EL (cell line): ENCODE results near the gene SELENON.
A peak's percentile ranks its signal among the peaks of the same experiment; 100 is the strongest.
"Not testable (repeated sequence)": the region's sequence is repeated elsewhere in the genome, so short reads cannot be mapped to it uniquely, and the experiment has no call there.

Experiments
- DNase-seq: peaks from one replicate; pipeline ENCODE4 v3.0.0-alpha.2; 2016

Gene SELENON

GRCh38 chr1:25832336-25833037 lies 32.5 kb downstream of the SELENON start:
- peak; percentile 49 for DNase-seq

DNA sequence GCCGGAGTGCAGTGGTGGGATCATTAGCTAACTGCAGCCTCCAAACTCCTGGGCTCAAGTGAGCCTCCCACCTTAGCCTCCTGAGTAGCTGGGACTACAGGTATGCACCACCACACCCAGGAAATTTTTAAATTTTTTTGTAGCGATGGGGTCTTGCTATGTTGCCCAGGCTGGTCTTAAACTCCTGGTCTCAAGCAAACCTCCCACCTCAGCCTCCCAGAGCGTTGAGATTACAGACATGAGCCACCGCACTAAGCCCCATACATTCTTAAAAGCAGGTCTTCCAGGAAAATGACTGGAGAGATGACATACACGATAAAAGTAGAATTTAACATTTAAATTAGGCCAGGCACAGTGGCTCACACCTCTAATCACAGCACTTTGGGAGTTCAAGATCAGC lies 33.2 kb downstream of the SELENON start:
- no peak for DNase-seq

DNA sequence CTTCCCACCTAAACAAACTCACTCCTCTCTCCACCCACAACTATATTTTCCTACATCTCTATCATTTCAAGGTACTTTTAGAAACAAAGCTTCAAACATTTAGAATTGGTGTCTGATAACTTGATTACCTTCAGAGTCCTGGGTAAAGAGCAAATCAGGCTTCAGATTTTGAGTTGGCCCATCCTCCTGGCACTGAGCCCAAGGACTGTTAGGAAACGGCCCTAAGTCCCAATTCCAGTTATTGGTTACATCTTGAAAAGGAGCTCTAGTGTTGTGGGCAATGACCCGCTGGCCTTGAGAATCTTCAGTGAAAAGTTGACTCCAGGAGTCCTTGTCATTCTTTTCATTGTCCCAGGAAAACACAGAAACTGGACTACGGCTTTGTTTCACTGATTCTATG lies 34.9 kb downstream of the SELENON start:
- DNase-seq = no peak

DNA sequence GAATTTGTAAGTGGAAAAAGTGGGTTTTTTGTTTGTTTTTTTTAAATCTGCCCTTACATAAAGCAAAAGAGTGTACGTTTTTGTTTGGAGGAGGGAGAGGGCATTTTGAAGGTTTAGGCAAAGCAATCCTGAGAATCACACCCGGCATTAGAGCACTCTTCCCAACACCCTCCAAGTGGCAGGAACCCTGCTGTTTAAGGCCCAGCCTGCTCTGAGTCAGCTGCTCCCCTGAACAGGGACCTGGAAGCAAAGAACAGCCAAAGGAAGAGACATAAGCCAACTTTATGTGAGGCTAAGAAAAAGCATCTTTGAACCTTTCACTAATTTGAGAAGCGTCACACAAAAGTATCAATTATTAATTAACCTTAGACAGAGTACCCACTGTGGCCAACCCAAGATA lies 36.7 kb downstream of the SELENON start:
- DNase-seq = no peak

DNA sequence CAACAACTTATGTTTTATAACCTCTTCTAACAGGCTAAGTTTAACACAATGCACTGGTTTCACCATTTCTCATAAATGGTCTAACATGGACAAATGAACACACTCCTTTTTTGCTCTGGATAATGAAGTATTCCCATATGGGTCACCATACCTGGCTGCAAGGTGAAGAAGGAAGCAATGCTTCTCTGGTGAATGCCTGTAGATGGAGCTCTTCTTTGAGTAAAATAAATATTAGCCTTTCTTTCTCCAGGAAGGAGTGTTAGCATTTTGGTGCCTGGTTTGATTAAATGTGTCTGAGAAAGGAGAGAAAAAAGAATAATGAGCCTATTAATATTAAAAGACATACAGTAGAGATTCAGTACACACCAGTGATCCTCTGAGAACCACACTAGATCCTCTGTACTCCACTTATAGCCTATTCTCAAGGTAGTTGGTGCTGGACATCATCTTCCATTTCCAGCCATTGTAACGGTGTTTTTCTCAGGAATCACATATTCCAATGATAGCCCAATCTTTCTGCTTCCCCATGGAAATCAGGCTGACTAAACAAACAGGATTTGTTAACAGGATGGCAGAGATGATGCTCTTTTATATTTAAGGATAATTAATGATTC lies 37.4 kb downstream of the SELENON start:
- DNase-seq = no peak

DNA sequence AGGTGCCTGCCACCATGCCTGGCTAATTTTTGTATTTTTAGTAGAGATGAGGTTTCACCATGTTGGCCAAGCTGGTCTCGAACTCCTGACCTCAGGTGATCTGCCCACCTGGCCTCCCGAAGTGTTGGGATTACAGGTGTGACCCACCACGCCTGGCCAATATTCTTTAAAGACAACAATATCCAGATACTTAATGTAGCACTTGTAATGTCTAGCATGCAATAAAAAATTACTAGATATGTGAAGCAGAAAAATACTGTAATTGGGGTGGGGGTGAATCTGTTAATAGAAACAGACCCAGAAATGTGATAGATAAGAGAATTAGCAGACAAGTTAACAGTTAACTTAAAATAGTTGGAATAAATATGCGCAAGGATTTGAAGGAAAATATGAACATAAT lies 39.8 kb downstream of the SELENON start:
- DNase-seq = not testable (repeated sequence)

DNA sequence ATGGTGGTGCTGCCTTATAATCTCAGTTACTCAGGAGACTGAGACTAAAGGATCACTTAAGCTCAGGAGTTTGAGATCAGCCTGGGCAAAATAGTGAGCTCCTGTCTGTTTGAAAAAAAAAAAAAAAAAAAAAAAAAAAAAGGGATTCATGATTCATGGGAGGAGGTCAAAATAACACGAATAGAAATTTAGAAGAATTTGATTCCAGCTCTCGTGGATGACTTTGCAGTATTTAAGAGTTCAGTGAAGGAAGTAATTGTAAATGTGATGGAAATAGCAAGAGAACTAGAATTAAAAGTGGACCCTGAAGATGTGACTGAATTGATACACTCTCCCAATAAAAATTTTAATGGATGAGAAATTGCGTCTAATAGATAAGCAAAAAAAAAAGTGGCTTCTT lies 43.5 kb downstream of the SELENON start:
- no peak for DNase-seq

- DNase-seq = no peak
These were observed 44.7 kb downstream of the SELENON start for GRCh38 chr1:25844536-25845337.

DNA sequence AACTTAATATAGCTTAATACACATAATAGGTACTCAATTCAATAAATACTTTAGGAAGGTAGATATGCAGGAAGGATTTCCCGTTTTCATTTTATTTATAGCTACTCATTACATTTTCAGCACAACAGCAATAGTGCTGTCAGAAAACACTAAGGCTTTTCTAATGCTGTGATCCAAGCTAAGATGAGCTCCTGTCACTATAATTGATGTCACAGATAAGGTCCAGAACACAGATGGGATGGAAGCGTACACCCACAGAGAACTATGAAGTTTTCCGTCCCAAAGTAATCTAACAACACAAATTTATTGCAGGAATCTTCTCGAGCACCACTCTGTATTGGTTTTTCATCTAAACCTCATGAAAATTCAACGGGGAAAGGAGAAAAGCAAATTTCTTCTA lies 45.7 kb downstream of the SELENON start:
- no peak for DNase-seq

- no peak for DNase-seq
These were observed 47.9 kb downstream of the SELENON start for GRCh38 chr1:25847929-25848328.

- DNase-seq = peak; percentile 21
These were observed 48.5 kb downstream of the SELENON start for GRCh38 chr1:25848531-25848930.

DNA sequence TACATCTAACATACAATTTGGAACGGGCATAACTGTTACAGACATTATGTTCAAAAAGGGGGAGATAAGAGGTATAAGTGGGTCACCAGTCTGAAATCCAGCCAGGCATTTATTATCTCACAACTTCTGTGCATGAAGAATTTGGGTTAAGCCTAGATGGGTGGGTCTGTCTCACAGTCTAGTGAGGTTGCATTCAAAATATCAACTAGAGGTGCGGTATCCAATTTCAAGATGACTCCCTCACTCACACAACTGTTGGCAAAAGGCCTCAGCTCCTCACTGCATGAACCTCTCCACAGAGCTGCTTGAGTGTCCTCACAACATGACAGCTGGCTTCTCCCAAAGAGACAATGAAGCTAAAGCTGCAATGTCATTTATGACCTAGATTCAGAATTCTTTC lies 54.6 kb downstream of the SELENON start:
- DNase-seq = no peak

- no peak for DNase-seq
These were observed 56.9 kb downstream of the SELENON start for GRCh38 chr1:25856856-25857255.

DNA sequence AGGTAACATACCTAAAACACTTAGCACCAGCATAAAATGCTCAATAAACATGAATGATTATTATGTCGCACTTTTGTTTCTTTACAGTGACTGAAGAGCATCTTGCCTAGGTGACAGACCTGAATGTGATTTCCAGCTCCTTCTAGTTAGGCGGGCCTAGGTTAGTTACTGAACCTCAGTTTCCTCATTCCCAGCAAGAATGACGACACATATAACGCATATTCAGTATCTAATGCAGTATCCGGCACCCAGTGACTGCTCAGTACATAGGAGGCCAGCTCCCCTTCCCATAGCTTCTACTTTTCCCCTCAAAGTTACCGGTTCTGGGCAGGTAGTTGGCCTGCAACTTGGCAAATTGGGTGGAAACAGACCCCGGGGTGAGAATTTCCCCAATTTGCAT lies 58.5 kb downstream of the SELENON start:
- DNase-seq = peak; percentile 23

DNA sequence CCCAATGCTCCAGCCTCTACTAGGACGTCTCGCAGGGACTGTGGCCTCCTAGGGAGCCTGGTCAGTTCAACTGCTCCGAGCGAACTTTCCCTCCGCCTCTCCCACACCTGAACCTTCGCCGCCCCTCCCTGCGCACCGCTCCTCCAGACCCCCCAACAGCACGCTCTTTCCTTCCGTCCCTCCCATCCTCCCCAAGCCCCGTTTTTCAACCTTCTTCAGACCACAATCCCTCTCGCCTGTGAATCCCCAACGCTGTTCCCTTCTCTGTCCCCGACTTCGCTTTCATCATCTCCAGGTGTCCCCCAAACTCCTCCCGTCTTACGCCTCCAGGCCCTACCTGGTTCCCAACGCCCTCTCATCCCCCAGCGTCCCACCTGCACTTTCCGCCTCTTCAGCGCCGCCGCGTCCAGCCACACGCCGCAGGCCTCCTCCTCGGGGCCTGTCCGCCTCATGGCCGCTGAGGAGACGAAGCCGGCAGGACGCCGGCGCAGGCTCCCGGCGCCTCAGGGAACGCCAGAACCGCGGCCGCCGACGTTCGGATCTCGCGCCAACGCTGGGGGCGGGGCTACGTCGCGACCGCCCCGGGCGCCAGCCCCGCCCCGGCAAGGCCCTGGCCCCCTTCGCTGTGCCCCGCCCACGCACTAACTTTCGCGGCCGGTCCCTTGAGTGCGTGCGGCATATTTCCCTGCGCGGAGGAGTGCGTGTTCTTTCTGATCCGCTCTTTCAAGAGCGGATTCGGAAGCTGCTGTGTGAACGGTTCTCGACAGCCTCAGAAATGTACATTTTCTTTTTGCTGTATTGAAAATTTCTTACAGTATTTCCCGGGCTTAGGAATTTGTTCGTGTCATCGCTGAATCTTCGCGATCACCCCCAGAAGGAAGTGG lies 59.2 kb downstream of the SELENON start, which contains the start of gene AUNIP:
AUNIP (minus strand) TSS at position 552 of the 884 bp plus-strand sequence; CDS start at position 452, 100 bp downstream.
- peak; percentile 91 for DNase-seq

- no peak for DNase-seq
These were observed 61.6 kb downstream of the SELENON start for GRCh38 chr1:25861316-25862286.

GRCh38 chr1:25862785-25863485 lies 62.9 kb downstream of the SELENON start:
- no peak for DNase-seq

GRCh38 chr1:25863486-25864262 lies 63.7 kb downstream of the SELENON start:
- no peak for DNase-seq

GRCh38 chr1:25864434-25864833 lies 64.4 kb downstream of the SELENON start:
- no peak for DNase-seq

GRCh38 chr1:25866288-25866687 lies 66.3 kb downstream of the SELENON start:
- no peak for DNase-seq
